GM18873 (cell line): Measurements from ENCODE around the gene ERMP1.
"Not testable (repeated sequence)": the region's sequence is repeated elsewhere in the genome, so short reads cannot be mapped to it uniquely, and the experiment has no call there.

Experiments used
- ATAC-seq: cut with Tn5 transposase; IDR thresholded peaks from one replicate; pipeline ENCODE4 v1.9.1; 2021; ENCODE audit warnings: mild to moderate bottlenecking, moderate library complexity, moderate number of reproducible peaks; ENCODE audit not compliant: unreplicated experiment, low FRiP score

Gene ERMP1

GRCh38 chr9:5825223-5825622, 7.7 kb downstream of the ERMP1 start:
- ATAC-seq: no peak

- no peak for ATAC-seq
Measured at GRCh38 chr9:5820425-5820824, 12.5 kb downstream of the ERMP1 start.

- no peak for ATAC-seq
Measured at GRCh38 chr9:5819174-5819573, 13.7 kb downstream of the ERMP1 start.

- ATAC-seq: no peak
Measured at GRCh38 chr9:5818424-5819142, 14.3 kb downstream of the ERMP1 start.

GRCh38 chr9:5817862-5818261, 15.1 kb downstream of the ERMP1 start:
- ATAC-seq: no peak

GRCh38 chr9:5815461-5815860, 17.5 kb downstream of the ERMP1 start:
- ATAC-seq: no peak

GRCh38 chr9:5813824-5814223, 19.1 kb downstream of the ERMP1 start:
- ATAC-seq: no peak

GRCh38 chr9:5811751-5812150, 21.2 kb downstream of the ERMP1 start:
- ATAC-seq: no peak

GRCh38 chr9:5805478-5805877, 27.4 kb downstream of the ERMP1 start:
- ATAC-seq: no peak

GRCh38 chr9:5801739-5802113, 31.2 kb downstream of the ERMP1 start:
- no peak for ATAC-seq

GRCh38 chr9:5800969-5801738, 31.8 kb downstream of the ERMP1 start:
- ATAC-seq: no peak

GRCh38 chr9:5800378-5800777, 32.5 kb downstream of the ERMP1 start:
- ATAC-seq: not testable (repeated sequence)

- ATAC-seq: no peak
Measured at GRCh38 chr9:5799314-5799713, 33.6 kb downstream of the ERMP1 start.

- no peak for ATAC-seq
Measured at GRCh38 chr9:5798581-5798980, 34.3 kb downstream of the ERMP1 start.

- ATAC-seq: no peak
Measured at GRCh38 chr9:5796298-5796697, 36.6 kb downstream of the ERMP1 start.

- ATAC-seq: no peak
Measured at GRCh38 chr9:5793812-5794211, 39.1 kb downstream of the ERMP1 start.

- ATAC-seq: no peak
Measured at GRCh38 chr9:5791870-5792269, 41.0 kb downstream of the ERMP1 start.

GRCh38 chr9:5790923-5791322, 42.0 kb downstream of the ERMP1 start:
- no peak for ATAC-seq

- no peak for ATAC-seq
Measured at GRCh38 chr9:5789489-5789888, 43.4 kb downstream of the ERMP1 start.

- ATAC-seq: no peak
Measured at GRCh38 chr9:5787759-5788302, 45.1 kb downstream of the ERMP1 start.

- no peak for ATAC-seq
Measured at GRCh38 chr9:5787220-5787619, 45.7 kb downstream of the ERMP1 start.
